HepG2 (cell line): Measurements from ENCODE around the gene HOXA10. TPM values are rescaled to one million over a fixed set of nuclear protein-coding genes. Genes with fewer than 3 reads are reported as not detected.

Source experiments
- ATAC-seq: fragments of 200-7000 bp; cut with Tn5 transposase; 3 replicates; pipeline ENCODE4 v1.9.1; 2020; ENCODE audit warnings: mild to moderate bottlenecking, moderate library complexity
- BruUV-seq: library from RNA; stranded (reverse); fragments of 400-500 nt; replicated peaks from 2 replicates; lab custom pipeline; 2021; lab: Mats Ljungman, UMichigan
- CTCF ChIA-PET: fragments of 300-600 bp; formaldehyde crosslinking; extraction: SDS; loops from one replicate; lab custom pipeline; 2021; ENCODE audit warnings: low total read pairs, inconsistent platforms, low intra/inter-chr PET ratio; lab: Yijun Ruan, JAX
- POLR2A ChIA-PET: fragments of 350-600 bp; sonication (Branson Sonifier 250); formaldehyde crosslinking; loops from one replicate; lab custom pipeline; 2020; ENCODE audit warnings: antibody characterized with exemption, inconsistent platforms; lab: Yijun Ruan, JAX
- DNase-seq: peaks from one replicate; pipeline ENCODE4 v3.0.0-alpha.2; 2015; ENCODE audit warnings: low spot score
- FAIRE-seq: peaks from 3 replicates; lab custom pipeline; 2011; peaks lifted over from hg19 to GRCh38; lab: Jason Lieb, UNC
- H2AFZ ChIP-seq: one replicate; pipeline ENCODE4 v1.6.1; 2011; ENCODE audit warnings: low read length, inconsistent platforms
- H3K27ac ChIP-seq: fragments of 300-600 bp; 3 replicates; pipeline ENCODE4 v1.8.0; 2011; ENCODE audit warnings: mixed run types, mild to moderate bottlenecking, mixed read lengths, low read length, inconsistent platforms; ENCODE audit not compliant: insufficient read depth; ENCODE audit errors: extremely low read length
- H3K27me3 ChIP-seq, 2 experiments: fragments of 200-600 bp in 1 of 2; 2 replicates in 1 of 2; 3 replicates in 1 of 2; pipeline versions ENCODE4 v1.6.0 to v1.8.0; 2011; ENCODE audit warnings: low read length in 2 of 2, mild to moderate bottlenecking in 2 of 2, moderate library complexity in 2 of 2, inconsistent platforms in 1 of 2; ENCODE audit not compliant: insufficient read depth in 2 of 2, control insufficient read depth in 1 of 2
- H3K36me3 ChIP-seq, 2 experiments: fragments of 200-600 bp in 1 of 2; replicated peaks in 1 of 2; 2 replicates in 1 of 2; 3 replicates in 1 of 2; pipeline versions ENCODE4 v1.5.1 to v1.8.0; 2011; ENCODE audit warnings: low read length in 2 of 2, inconsistent platforms in 1 of 2; ENCODE audit not compliant: insufficient read depth in 2 of 2, control insufficient read depth in 1 of 2
- H3K4me1 ChIP-seq: 2 replicates; pipeline ENCODE4 v1.5.1; 2012; ENCODE audit warnings: low read length, inconsistent platforms; ENCODE audit not compliant: insufficient read depth
- H3K4me2 ChIP-seq: 2 replicates; pipeline ENCODE4 v1.6.0; 2011; ENCODE audit warnings: low read depth, low read length, inconsistent platforms
- H3K4me3 ChIP-seq, 3 experiments: fragments of 200-600 bp in 1 of 3; sonication (generic), shearing (Covaris generic) in 1 of 3; replicated peaks in 1 of 3; 2 replicates each; pipeline ENCODE4 v1.5.1; 2011 to 2016; ENCODE audit warnings: low read length in 3 of 3, inconsistent platforms in 2 of 3, low read depth in 2 of 3, mild to moderate bottlenecking in 2 of 3, control low read depth in 1 of 3, mixed read lengths in 1 of 3; ENCODE audit not compliant: insufficient read depth in 1 of 3
- H3K79me2 ChIP-seq: one replicate; pipeline ENCODE4 v1.6.1; 2011; ENCODE audit warnings: low read length, inconsistent platforms; ENCODE audit not compliant: insufficient read depth
- H3K9ac ChIP-seq: 2 replicates; pipeline ENCODE4 v1.6.0; 2011; ENCODE audit warnings: mild to moderate bottlenecking, low read depth, low read length, inconsistent platforms; ENCODE audit not compliant: insufficient read depth
- H3K9me3 ChIP-seq: 2 replicates; pipeline ENCODE4 v1.5.1; 2012; ENCODE audit warnings: mild to moderate bottlenecking, low read length
- H4K20me1 ChIP-seq: 2 replicates; pipeline ENCODE4 v1.6.0; 2011; ENCODE audit warnings: inconsistent platforms, mild to moderate bottlenecking, low read length, moderate library complexity; ENCODE audit not compliant: insufficient read depth
- BATF2 ChIP-seq: sonication (generic); formaldehyde crosslinking; IDR thresholded peaks from 2 replicates; pipeline ENCODE4 v1.8.0; 2022; ENCODE audit warnings: mild to moderate bottlenecking, missing genetic modification reagents, moderate library complexity
- BRF2 ChIP-seq: sonication (generic); formaldehyde crosslinking; IDR thresholded peaks from 2 replicates; pipeline ENCODE4 v1.8.1; 2022; ENCODE audit warnings: mild to moderate bottlenecking, missing genetic modification reagents
- FOXO1 ChIP-seq: sonication (generic); formaldehyde crosslinking; IDR thresholded peaks from 2 replicates; pipeline ENCODE4 v1.4.0; 2020; ENCODE audit warnings: missing genetic modification reagents
- KDM3A ChIP-seq: IDR thresholded peaks from 2 replicates; pipeline ENCODE4 v1.6.1; 2018; ENCODE audit warnings: low read depth, missing compliant biosample characterization
- KLF15 ChIP-seq: sonication (generic); formaldehyde crosslinking; IDR thresholded peaks from 2 replicates; pipeline ENCODE4 v1.8.1; 2023; ENCODE audit warnings: borderline replicate concordance, mild to moderate bottlenecking, inconsistent platforms, missing genetic modification reagents, mixed read lengths
- MEIS2 ChIP-seq: sonication (generic); formaldehyde crosslinking; IDR thresholded peaks from 2 replicates; pipeline ENCODE4 v1.9.0; 2021; ENCODE audit warnings: mild to moderate bottlenecking, missing genetic modification reagents
- TBL1XR1 ChIP-seq: fragments of 150-350 bp; IDR thresholded peaks from 2 replicates; pipeline ENCODE4 v1.6.1; 2014; ENCODE audit warnings: borderline replicate concordance, low read length; ENCODE audit not compliant: partially characterized antibody
- TEF ChIP-seq: sonication (generic); formaldehyde crosslinking; IDR thresholded peaks from 2 replicates; pipeline ENCODE4 v1.5.0; 2020; ENCODE audit warnings: missing genetic modification reagents
- ZHX1 ChIP-seq: sonication (generic); formaldehyde crosslinking; IDR thresholded peaks from 2 replicates; pipeline ENCODE4 v1.8.1; 2022; ENCODE audit warnings: low read depth, mild to moderate bottlenecking, missing genetic modification reagents
- ZNF766 ChIP-seq: sonication (generic); formaldehyde crosslinking; IDR thresholded peaks from 2 replicates; pipeline ENCODE4 v1.5.0; 2020; ENCODE audit warnings: missing genetic modification reagents, borderline replicate concordance
- ZNF775 ChIP-seq: sonication (generic); formaldehyde crosslinking; IDR thresholded peaks from 2 replicates; pipeline ENCODE4 v1.4.0; 2020; ENCODE audit warnings: missing genetic modification reagents, mild to moderate bottlenecking, moderate library complexity, borderline replicate concordance
- ZNF83 ChIP-seq: sonication (generic); formaldehyde crosslinking; IDR thresholded peaks from 2 replicates; pipeline ENCODE4 v1.4.0; 2020; ENCODE audit warnings: missing genetic modification reagents, mild to moderate bottlenecking, borderline replicate concordance
- ZNF841 ChIP-seq: sonication (generic); formaldehyde crosslinking; IDR thresholded peaks from 2 replicates; pipeline ENCODE4 v1.8.1; 2023; ENCODE audit warnings: missing genetic modification reagents, borderline replicate concordance
- ZNF883 ChIP-seq: sonication (generic); formaldehyde crosslinking; IDR thresholded peaks from 2 replicates; pipeline ENCODE4 v1.5.1; 2020; ENCODE audit warnings: mild to moderate bottlenecking, missing genetic modification reagents; ENCODE audit errors: not compliant biosample characterization
- WGBS: methylation state at CpG from one replicate; pipeline ENCODE4 v1.1.6; 2017; ENCODE audit warnings: low lambda C conversion rate; 5-methylcytosine and 5-hydroxymethylcytosine counted together
- in situ Hi-C: cut with HindIII; loops from 2 replicates; pipeline ENCODE4 v1.10.0; 2017; ENCODE audit warnings: low pct_unique_long_range_greater_than_20kb; ENCODE audit not compliant: extremely low pct_ligation_motif_present
- intact Hi-C: fragments of 100-400 bp; cut with micrococcal nuclease; formaldehyde crosslinking; loops from one replicate; pipeline ENCODE4 v1.10.0; 2022; ENCODE audit not compliant: unreplicated experiment
- polyA plus RNA-seq, 8 experiments: library from polyadenylated mRNA; depleted of rRNA in 3 of 8; stranded (reverse) in 7 of 8; unstranded in 1 of 8; fragments of >200 nt; fragmentation: Illumina TruSeq in 4 of 8; extraction: Trizol in 4 of 8; gene quantifications; 2 replicates each; pipeline versions ENCODE4 v1.2.1 to v1.2.3, GENCODE V29; 2011 to 2016; ENCODE audit warnings: low read depth in 4 of 8, missing spikeins in 1 of 8, mixed read lengths in 1 of 8; ENCODE audit not compliant: insufficient read depth in 1 of 8
- total RNA-seq, 5 experiments: library from RNA; depleted of rRNA; stranded (reverse); fragments of >200 nt; fragmentation: Illumina TruSeq; extraction: Trizol; gene quantifications; 2 replicates each; pipeline ENCODE4 v1.2.3, GENCODE V29; 2016; ENCODE audit warnings: low read depth in 1 of 5

Gene HOXA10
- total and polyA plus RNA-seq, 2 of the 13 experiments (the other 11 are each of a cell fraction or from before 2014, with no cell fraction given): not detected

- peaks cover 34% of the 10 kb centered on the region for H3K4me1 ChIP-seq
- CTCF ChIA-PET: no interaction called here
- H3K79me2 ChIP-seq: no peaks in the 10 kb centered on the region
- intact Hi-C loops (loop anchor here (5.0 kb wide), 1 partner anchor 762 kb away; no protein-coding TSS in a partner anchor), in situ Hi-C loops (no loop called here)
- H3K36me3 ChIP-seq: no peaks in the 10 kb centered on the region
- no peak for FAIRE-seq
- WGBS: 98% methylated on average over 40 of the region's 53 CpGs
- TF ChIP-seq TEF (CRISPR knock-in tag) (no peak), FOXO1 (no peak), TBL1XR1 (no peak), ZNF883 (CRISPR knock-in tag) (no peak), MEIS2 (CRISPR knock-in tag) (no peak), ZNF83 (CRISPR knock-in tag) (no peak), ZNF775 (CRISPR knock-in tag) (no peak), BATF2 (CRISPR knock-in tag) (no peak), ZNF841 (CRISPR knock-in tag) (no peak), KDM3A (CRISPR knock-in tag) (no peak), ZNF766 (no peak), KLF15 (CRISPR knock-in tag) (no peak), BRF2 (CRISPR knock-in tag) (no peak), ZHX1 (no peak)
- TF ChIP-seq, all 625 proteins: peak for 0
- Histone ChIP-seq H4K20me1 (no peaks in the 10 kb centered on the region), H3K27ac (no peak overlapping the region), H3K27me3 (no peaks in the 10 kb centered on the region), H2AFZ (no peak overlapping the region), H3K4me2 (no peak overlapping the region), H3K4me3 (no peak overlapping the region), H3K9ac (no peak overlapping the region), H3K9me3 (no peaks in the 10 kb centered on the region)
- DNase-seq (no peak), ATAC-seq (no peak)
- BruUV-seq: no TSS peak
- POLR2A ChIA-PET: no interaction called here
These were observed 34.6 kb downstream of the HOXA10 start for GRCh38 chr7:27139334-27140125.
